Breast epithelium (tissue), 3 donors: ENCODE measurements around the gene HSPA12B.

Experiments used
- CTCF ChIP-seq, 3 donors: fragments of 450-650 bp; IDR thresholded peaks; one replicate each; pipeline ENCODE4 v1.5.1; 2016 to 2017; ENCODE audit warnings: antibody characterized with exemption in 3 of 3, mild to moderate bottlenecking in 3 of 3, moderate library complexity in 3 of 3
- POLR2AphosphoS5 ChIP-seq, 3 donors: sonication (generic); formaldehyde crosslinking; IDR thresholded peaks; one replicate each; pipeline ENCODE4 v1.6.1; 2017; ENCODE audit warnings: antibody characterized with exemption in 3 of 3

DNA sequence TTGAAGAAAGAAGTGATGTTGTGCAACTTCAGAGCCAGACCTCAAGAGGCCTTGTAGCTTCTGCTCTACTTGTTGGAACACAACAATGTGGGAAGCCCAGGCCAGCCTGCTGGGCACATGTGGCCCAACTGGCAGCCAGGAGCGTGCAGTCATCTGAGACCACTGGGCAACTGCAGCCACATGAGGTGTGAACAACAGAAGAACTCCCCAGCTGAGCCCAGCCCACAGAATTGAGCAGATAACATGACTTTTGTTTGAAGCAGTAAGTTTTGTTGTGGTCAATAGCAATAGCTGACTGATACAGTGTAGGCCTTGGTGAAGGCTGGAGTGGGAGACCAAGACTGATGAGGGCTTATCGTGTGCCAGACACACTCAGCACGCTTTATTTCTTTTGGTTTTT is 42.1 kb upstream of the HSPA12B start:
- TF ChIP-seq CTCF (IDR thresholded peaks at IDR 0.05) (no peak), POLR2AphosphoS5 (IDR thresholded peaks at IDR 0.05) (no peak)
